AG04450 (cell line): ENCODE results near the gene PCCB. TPM values are rescaled to one million over a fixed set of nuclear protein-coding genes. Genes with fewer than 3 reads are reported as not detected.

Experiments used
- CTCF ChIA-PET: fragments of 300-600, 350-600 bp; formaldehyde crosslinking; extraction: SDS; loops from one replicate; lab custom pipeline; 2022; ENCODE audit warnings: antibody characterized with exemption, inconsistent platforms; lab: Charles Lee
- POLR2A ChIA-PET: fragments of 350-600 bp; formaldehyde crosslinking; extraction: SDS; loops from one replicate; lab custom pipeline; 2021; ENCODE audit warnings: antibody characterized with exemption, inconsistent platforms; lab: Yijun Ruan, JAX
- DNase-seq: peaks from one replicate; pipeline ENCODE4 v3.0.0-alpha.2; 2011; ENCODE audit warnings: low read depth, low spot score
- H3K27ac ChIP-seq: one replicate; pipeline ENCODE4 v1.5.1; 2012; ENCODE audit warnings: low read depth, low read length, control low read depth
- H3K27me3 ChIP-seq: one replicate; pipeline ENCODE4 v1.6.0; 2012; ENCODE audit warnings: low read length; ENCODE audit not compliant: control insufficient read depth, insufficient read depth
- H3K4me3 ChIP-seq: 2 replicates; pipeline ENCODE4 v1.5.1; 2011; ENCODE audit warnings: mild to moderate bottlenecking, low read depth, low read length, control low read depth
- H3K9me3 ChIP-seq: 2 replicates; pipeline ENCODE4 v1.5.1; 2012; ENCODE audit warnings: low read length; ENCODE audit not compliant: control insufficient read depth, insufficient read depth
- polyA plus RNA-seq: library from polyadenylated mRNA; depleted of rRNA; stranded (reverse); fragments of >200 nt; gene quantifications from 2 replicates; pipeline ENCODE4 v1.2.3, GENCODE V29; 2011
- TF ChIP-seq, protein P1 (sequence below): IDR thresholded peaks from 2 replicates; pipeline ENCODE4 v1.5.1; 2011; ENCODE audit warnings: low read depth, low read length, control low read depth, inconsistent platforms

PCCB gene
- polyA plus RNA-seq, 1 experiment = 67.7 TPM

DNA sequence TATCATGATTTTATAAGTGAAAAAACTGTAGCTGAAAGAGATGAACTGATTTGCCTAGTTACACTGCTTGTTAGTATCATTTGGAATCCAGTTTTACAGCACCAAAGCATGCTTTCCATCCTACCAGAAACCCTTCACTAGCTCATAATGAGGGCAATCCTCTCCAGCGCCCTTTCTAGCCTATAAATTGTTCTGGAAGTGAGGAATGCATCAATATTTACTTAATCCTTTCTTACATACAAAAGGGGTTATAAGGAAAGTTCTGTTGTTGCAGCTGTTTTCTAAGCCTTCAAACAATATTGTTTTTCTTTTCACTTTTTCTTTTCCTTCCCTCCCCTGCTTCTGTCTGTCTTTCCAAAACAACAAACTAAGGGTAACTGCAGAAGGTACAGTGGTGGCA lies 11.0 kb upstream of the PCCB start:
- no peak overlapping the region for H3K4me3 ChIP-seq
- H3K27me3 ChIP-seq = peaks cover 11% of the 10 kb centered on the region
- ChIA-PET CTCF (interaction anchor here (1.0 to 1.6 kb wide), 3 partner anchors 12 to 160 kb away, joined by 3 to 5 read pairs (median 4); no protein-coding TSS in a partner anchor), POLR2A (interaction anchor here (1.4 to 2.7 kb wide), 2 partner anchors 43 to 44 kb away, joined by 3 to 15 read pairs; partner anchors contain the start of gene MSL2)
- no peak overlapping the region for H3K27ac ChIP-seq
- no peak for DNase-seq
- H3K9me3 ChIP-seq = no peaks in the 10 kb centered on the region
- TF ChIP-seq, protein P1, sequence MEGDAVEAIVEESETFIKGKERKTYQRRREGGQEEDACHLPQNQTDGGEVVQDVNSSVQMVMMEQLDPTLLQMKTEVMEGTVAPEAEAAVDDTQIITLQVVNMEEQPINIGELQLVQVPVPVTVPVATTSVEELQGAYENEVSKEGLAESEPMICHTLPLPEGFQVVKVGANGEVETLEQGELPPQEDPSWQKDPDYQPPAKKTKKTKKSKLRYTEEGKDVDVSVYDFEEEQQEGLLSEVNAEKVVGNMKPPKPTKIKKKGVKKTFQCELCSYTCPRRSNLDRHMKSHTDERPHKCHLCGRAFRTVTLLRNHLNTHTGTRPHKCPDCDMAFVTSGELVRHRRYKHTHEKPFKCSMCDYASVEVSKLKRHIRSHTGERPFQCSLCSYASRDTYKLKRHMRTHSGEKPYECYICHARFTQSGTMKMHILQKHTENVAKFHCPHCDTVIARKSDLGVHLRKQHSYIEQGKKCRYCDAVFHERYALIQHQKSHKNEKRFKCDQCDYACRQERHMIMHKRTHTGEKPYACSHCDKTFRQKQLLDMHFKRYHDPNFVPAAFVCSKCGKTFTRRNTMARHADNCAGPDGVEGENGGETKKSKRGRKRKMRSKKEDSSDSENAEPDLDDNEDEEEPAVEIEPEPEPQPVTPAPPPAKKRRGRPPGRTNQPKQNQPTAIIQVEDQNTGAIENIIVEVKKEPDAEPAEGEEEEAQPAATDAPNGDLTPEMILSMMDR = no peak

DNA sequence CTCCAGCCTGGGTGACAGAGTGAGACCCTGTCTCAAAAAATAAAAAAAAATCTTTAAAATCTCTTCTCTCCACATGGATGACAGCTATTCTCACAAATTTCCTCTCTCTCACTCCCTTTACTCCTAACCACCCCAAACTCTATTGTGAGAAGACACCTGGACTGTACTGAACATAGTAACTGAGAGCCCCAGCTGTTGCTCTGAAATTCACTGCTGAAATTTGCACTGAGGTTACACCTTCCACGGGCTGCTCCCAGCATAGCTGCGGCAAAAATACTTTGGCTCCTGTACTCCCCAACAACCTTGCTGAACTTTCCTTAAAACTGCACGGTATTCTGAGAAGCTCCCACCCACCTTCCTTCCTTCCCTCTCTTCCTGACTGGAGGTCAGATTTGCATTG lies 4.4 kb upstream of the PCCB start:
- DNase-seq = no peak
- CTCF ChIA-PET = interaction anchor here (1.0 kb wide), 1 partner anchor 507 kb away, joined by 5 read pairs; no protein-coding TSS in a partner anchor
- Histone ChIP-seq H3K27me3 (peaks cover 11% of the 10 kb centered on the region), H3K27ac (no peak overlapping the region), H3K9me3 (no peaks in the 10 kb centered on the region; the same call in 1 of the 2 replicates), H3K4me3 (no peak overlapping the region)
- POLR2A ChIA-PET = interaction anchor here (1.4 kb wide), 1 partner anchor 50 kb away, joined by 12 read pairs; the partner anchor contains the start of gene MSL2
- TF ChIP-seq, protein P1 = no peak

DNA sequence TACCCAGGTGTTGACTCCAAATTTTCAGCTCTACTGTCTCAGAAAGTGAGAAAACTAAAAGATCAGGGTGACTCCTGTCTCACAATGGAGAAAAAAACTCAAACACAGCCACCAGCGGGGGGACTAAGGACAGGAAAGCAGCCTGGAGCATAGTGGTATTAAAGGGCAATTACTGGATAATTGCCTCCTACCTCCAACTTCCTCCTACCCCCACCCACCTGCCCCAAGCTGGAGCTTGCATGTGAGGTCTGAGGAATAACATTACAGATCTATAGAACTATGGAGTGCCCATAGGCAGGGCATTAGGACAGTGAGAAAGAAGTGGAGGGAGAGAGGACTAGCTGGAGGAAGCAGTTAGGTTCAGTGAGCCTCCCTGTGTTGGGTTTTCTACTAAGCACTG lies 2.7 kb upstream of the PCCB start:
- Histone ChIP-seq H3K27ac (no peak overlapping the region), H3K27me3 (peaks cover 5% of the 10 kb centered on the region), H3K4me3 (no peak overlapping the region), H3K9me3 (no peaks in the 10 kb centered on the region; the same call in 1 of the 2 replicates)
- TF ChIP-seq, protein P1 = no peak
- DNase-seq = no peak
- CTCF ChIA-PET = no interaction called here
- POLR2A ChIA-PET = interaction anchor here (1.3 kb wide), 1 partner anchor 51 kb away, joined by 4 read pairs; the partner anchor contains the start of gene MSL2

DNA sequence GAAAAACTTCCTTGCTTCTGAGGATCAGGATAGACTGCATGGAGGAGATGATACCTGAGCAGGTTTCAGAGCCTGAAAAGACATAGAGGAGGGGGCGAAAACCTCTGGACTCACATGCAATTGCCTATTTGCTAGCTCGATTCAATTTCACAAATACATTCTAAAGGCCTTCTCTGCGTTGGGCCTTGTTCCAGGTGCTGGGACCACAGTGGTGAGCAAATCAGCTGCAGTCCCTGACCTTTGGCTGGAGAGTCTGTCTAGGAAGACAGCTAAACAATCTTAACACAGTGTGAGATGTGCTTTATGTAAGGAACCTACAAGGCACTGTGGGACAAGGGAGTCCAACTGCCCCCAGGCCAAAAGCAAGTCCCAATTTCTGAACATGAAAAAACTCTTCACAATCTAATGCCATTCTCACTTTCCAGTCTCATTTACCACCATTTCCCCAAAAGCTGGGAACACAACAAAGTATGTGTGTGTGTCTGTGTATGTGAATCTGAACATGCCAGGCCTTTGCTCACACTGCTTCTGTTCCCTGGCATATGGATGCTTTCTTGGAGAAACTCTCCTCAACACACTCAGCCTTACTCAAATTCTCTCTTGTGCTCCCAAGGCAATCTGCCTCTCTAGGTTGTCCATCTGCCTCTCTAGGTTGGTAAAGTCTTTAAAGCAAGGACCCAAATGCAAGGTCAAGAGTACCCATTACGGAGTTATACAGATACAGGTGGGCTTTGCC lies 2.1 kb upstream of the PCCB start:
- Histone ChIP-seq H3K4me3 (no peak overlapping the region), H3K27ac (no peak overlapping the region), H3K9me3 (no peaks in the 10 kb centered on the region; the same call in 1 of the 2 replicates), H3K27me3 (peaks cover 3% of the 10 kb centered on the region)
- ChIA-PET POLR2A (interaction anchor here (1.3 kb wide), 1 partner anchor 52 kb away, joined by 4 read pairs; the partner anchor contains the start of gene MSL2), CTCF (interaction anchor here (1.4 kb wide), 1 partner anchor 504 kb away, joined by 7 read pairs; the partner anchor contains the start of gene STAG1)
- no peak for DNase-seq
- TF ChIP-seq, protein P1 = no peak
